K562 (cell line): ENCODE measurements around the gene TMCO1. TPM values are rescaled to one million over a fixed set of nuclear protein-coding genes. Genes with fewer than 3 reads are reported as not detected.

Experiments used
- BMI1 ChIP-seq: fragments of 150-350 bp; IDR thresholded peaks from 2 replicates; pipeline ENCODE4 v1.6.1; 2014; ENCODE audit warnings: low read length
- CBX8 ChIP-seq: fragments of 200-600 bp; sonication (generic); IDR thresholded peaks from 2 replicates; pipeline ENCODE4 v1.6.1; 2012; ENCODE audit warnings: borderline replicate concordance, mixed run types, low read depth, mild to moderate bottlenecking, moderate library complexity, mixed read lengths, low read length, control low read depth, inconsistent platforms; ENCODE audit not compliant: poor library complexity, severe bottlenecking; ENCODE audit errors: extremely low read depth
- MYNN ChIP-seq, 2 experiments: sonication (generic); formaldehyde crosslinking in 1 of 2; IDR thresholded peaks; 2 replicates each; pipeline versions ENCODE4 v1.5.0 to v1.6.1; 2016 to 2020; ENCODE audit warnings: antibody characterized with exemption in 1 of 2, missing genetic modification reagents in 1 of 2
- NFRKB ChIP-seq: fragments of 450-650 bp; IDR thresholded peaks from 2 replicates; pipeline ENCODE4 v1.6.1; 2016; ENCODE audit warnings: low read depth
- PTRF ChIP-seq: fragments of 450-650 bp; IDR thresholded peaks from 2 replicates; pipeline ENCODE4 v1.6.1; 2016; ENCODE audit warnings: mild to moderate bottlenecking, missing genetic modification characterization, missing compliant biosample characterization
- RBM22 ChIP-seq: fragments of 200-400 bp; formaldehyde crosslinking; IDR thresholded peaks from 2 replicates; pipeline ENCODE4 v1.6.1; 2018; ENCODE audit warnings: low read length, low read depth; ENCODE audit not compliant: poor library complexity, severe bottlenecking
- SNIP1 ChIP-seq: fragments of 450-650 bp; IDR thresholded peaks from 2 replicates; pipeline ENCODE4 v1.7.1; 2017; ENCODE audit warnings: low read depth, mild to moderate bottlenecking
- TAL1 ChIP-seq: fragments of 450-650 bp; IDR thresholded peaks from 2 replicates; pipeline ENCODE4 v1.6.1; 2016; ENCODE audit warnings: mild to moderate bottlenecking
- TCF7L2 ChIP-seq: fragments of 150-350 bp; IDR thresholded peaks from 2 replicates; pipeline ENCODE4 v1.6.1; 2016; ENCODE audit warnings: low read depth, mild to moderate bottlenecking, low read length, moderate library complexity
- TGIF2 ChIP-seq: sonication (generic); formaldehyde crosslinking; IDR thresholded peaks from 2 replicates; pipeline ENCODE4 v1.8.1; 2022; ENCODE audit warnings: mild to moderate bottlenecking, missing genetic modification reagents, moderate library complexity
- THRAP3 ChIP-seq: fragments of 450-650 bp; IDR thresholded peaks from 2 replicates; pipeline ENCODE4 v1.6.1; 2016; ENCODE audit warnings: mild to moderate bottlenecking, inconsistent platforms, borderline replicate concordance
- ZKSCAN3 ChIP-seq: fragments of 250-450 bp; sonication (Bioruptor Pico); IDR thresholded peaks from 2 replicates; pipeline ENCODE4 v1.4.0; 2020
- polyA plus RNA-seq, 8 experiments: library from polyadenylated mRNA; depleted of rRNA in 4 of 8; stranded (reverse) in 5 of 8; unstranded in 3 of 8; fragments of >200 nt; fragmentation: Nextera tagmentation in 2 of 8; fragmentation: Illumina TruSeq in 1 of 8; extraction: Ambion mirVana in 2 of 8; extraction: Trizol in 1 of 8; gene quantifications; 2 replicates each; pipeline versions ENCODE4 v1.2.1 to v1.2.3, GENCODE V29; 2011 to 2014; ENCODE audit warnings: inconsistent platforms in 1 of 8, missing spikeins in 1 of 8
- total RNA-seq, 7 experiments: library from RNA; depleted of rRNA in 6 of 7; stranded (reverse); fragments of >200 nt in 6 of 7; fragmentation: Illumina TruSeq in 2 of 7; extraction: Trizol in 2 of 7; gene quantifications; 2 replicates each; pipeline versions ENCODE4 v1.2.1 to v1.2.3, GENCODE V29; 2011 to 2021; ENCODE audit warnings: low replicate concordance in 1 of 7
- TF ChIP-seq, protein P1 (sequence below): sonication (generic); formaldehyde crosslinking; IDR thresholded peaks from 2 replicates; pipeline ENCODE4 v1.9.0; 2022; ENCODE audit warnings: mild to moderate bottlenecking, missing genetic modification reagents
- TF ChIP-seq, protein P2 (sequence below): fragments of 450-650 bp; formaldehyde crosslinking; IDR thresholded peaks from 2 replicates; pipeline ENCODE4 v1.4.0; 2020; ENCODE audit warnings: mild to moderate bottlenecking, moderate library complexity
- TF ChIP-seq, protein P3 (sequence below): IDR thresholded peaks from 2 replicates; pipeline ENCODE4 v1.6.1; 2011; ENCODE audit warnings: borderline replicate concordance, low read depth, mild to moderate bottlenecking, moderate library complexity, low read length; ENCODE audit not compliant: insufficient read depth, poor library complexity, severe bottlenecking
- TF ChIP-seq, protein P4 (sequence below): fragments of 450-650 bp; IDR thresholded peaks from 2 replicates; pipeline ENCODE4 v1.7.1; 2018; ENCODE audit warnings: mild to moderate bottlenecking, low read depth; ENCODE audit not compliant: partially characterized antibody
- TF ChIP-seq, protein P5 (sequence below), 2 experiments: IDR thresholded peaks; 2 replicates each; pipeline ENCODE4 v1.6.1; 2012; ENCODE audit warnings: improper control_type of control experiment in 2 of 2, low read depth in 2 of 2, low read length in 2 of 2, borderline replicate concordance in 1 of 2

The TMCO1 gene
- total and polyA plus RNA-seq, 9 of the 15 experiments (the other 6 are each of a cell fraction or from before 2014, with no cell fraction given) = 69.3 to 561 (median 175) TPM

DNA sequence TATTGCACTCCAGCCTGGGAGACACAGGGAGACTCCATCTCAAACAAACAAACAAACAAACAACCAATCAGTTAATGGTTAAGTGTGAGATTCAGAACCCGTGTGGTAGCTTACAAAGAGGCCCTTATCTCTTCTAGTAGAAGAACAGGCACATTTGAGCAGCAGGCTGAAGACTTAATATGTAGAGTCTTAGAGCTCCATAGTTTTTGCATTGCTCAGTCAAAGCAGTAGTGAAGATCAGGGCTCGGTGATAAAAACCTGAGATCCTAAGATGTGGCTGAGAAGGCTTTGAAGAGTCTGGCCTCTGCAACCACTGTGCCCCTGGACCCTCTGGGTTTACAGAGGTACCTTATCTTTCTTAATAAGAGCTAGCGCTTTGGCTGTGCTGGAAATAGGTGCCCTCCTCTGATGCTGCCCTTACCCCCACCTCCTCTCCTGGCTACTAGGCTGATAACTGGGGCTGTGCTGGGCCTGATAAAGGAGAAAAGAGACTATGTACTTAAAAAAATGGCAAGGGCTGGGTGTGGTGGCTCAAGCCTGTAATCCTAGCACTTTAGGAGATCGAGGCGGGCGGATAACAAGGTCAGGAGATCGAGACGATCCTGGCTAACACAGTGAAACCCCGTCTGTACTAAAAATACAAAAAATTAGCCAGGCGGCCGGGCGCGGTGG is 48.3 kb upstream of the TMCO1 start (continued):
- TF ChIP-seq, protein P1, sequence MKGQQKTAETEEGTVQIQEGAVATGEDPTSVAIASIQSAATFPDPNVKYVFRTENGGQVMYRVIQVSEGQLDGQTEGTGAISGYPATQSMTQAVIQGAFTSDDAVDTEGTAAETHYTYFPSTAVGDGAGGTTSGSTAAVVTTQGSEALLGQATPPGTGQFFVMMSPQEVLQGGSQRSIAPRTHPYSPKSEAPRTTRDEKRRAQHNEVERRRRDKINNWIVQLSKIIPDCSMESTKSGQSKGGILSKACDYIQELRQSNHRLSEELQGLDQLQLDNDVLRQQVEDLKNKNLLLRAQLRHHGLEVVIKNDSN = no peak
- TF ChIP-seq SNIP1 (no peak), TGIF2 (CRISPR knock-in tag) (no peak), THRAP3 (no peak), ZKSCAN3 (CRISPR knock-in tag) (no peak), RBM22 (no peak), CBX8 (no peak), MYNN (IDR thresholded peaks at IDR 0.05) (peak; percentile 90), MYNN (CRISPR knock-in tag; IDR thresholded peaks at IDR 0.05) (no peak), PTRF (tag) (no peak), TAL1 (peak; percentile 86), NFRKB (no peak), BMI1 (no peak), TCF7L2 (no peak)
- TF ChIP-seq, protein P2, sequence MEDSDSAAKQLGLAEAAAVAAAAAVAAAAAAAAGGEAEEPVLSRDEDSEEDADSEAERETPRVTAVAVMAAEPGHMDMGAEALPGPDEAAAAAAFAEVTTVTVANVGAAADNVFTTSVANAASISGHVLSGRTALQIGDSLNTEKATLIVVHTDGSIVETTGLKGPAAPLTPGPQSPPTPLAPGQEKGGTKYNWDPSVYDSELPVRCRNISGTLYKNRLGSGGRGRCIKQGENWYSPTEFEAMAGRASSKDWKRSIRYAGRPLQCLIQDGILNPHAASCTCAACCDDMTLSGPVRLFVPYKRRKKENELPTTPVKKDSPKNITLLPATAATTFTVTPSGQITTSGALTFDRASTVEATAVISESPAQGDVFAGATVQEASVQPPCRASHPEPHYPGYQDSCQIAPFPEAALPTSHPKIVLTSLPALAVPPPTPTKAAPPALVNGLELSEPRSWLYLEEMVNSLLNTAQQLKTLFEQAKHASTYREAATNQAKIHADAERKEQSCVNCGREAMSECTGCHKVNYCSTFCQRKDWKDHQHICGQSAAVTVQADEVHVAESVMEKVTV (CRISPR knock-in tag) = no peak
- TF ChIP-seq, protein P3, sequence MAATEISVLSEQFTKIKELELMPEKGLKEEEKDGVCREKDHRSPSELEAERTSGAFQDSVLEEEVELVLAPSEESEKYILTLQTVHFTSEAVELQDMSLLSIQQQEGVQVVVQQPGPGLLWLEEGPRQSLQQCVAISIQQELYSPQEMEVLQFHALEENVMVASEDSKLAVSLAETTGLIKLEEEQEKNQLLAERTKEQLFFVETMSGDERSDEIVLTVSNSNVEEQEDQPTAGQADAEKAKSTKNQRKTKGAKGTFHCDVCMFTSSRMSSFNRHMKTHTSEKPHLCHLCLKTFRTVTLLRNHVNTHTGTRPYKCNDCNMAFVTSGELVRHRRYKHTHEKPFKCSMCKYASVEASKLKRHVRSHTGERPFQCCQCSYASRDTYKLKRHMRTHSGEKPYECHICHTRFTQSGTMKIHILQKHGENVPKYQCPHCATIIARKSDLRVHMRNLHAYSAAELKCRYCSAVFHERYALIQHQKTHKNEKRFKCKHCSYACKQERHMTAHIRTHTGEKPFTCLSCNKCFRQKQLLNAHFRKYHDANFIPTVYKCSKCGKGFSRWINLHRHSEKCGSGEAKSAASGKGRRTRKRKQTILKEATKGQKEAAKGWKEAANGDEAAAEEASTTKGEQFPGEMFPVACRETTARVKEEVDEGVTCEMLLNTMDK = no peak
- TF ChIP-seq, protein P4, sequence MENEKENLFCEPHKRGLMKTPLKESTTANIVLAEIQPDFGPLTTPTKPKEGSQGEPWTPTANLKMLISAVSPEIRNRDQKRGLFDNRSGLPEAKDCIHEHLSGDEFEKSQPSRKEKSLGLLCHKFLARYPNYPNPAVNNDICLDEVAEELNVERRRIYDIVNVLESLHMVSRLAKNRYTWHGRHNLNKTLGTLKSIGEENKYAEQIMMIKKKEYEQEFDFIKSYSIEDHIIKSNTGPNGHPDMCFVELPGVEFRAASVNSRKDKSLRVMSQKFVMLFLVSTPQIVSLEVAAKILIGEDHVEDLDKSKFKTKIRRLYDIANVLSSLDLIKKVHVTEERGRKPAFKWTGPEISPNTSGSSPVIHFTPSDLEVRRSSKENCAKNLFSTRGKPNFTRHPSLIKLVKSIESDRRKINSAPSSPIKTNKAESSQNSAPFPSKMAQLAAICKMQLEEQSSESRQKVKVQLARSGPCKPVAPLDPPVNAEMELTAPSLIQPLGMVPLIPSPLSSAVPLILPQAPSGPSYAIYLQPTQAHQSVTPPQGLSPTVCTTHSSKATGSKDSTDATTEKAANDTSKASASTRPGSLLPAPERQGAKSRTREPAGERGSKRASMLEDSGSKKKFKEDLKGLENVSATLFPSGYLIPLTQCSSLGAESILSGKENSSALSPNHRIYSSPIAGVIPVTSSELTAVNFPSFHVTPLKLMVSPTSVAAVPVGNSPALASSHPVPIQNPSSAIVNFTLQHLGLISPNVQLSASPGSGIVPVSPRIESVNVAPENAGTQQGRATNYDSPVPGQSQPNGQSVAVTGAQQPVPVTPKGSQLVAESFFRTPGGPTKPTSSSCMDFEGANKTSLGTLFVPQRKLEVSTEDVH = no peak
- TF ChIP-seq, protein P5, sequence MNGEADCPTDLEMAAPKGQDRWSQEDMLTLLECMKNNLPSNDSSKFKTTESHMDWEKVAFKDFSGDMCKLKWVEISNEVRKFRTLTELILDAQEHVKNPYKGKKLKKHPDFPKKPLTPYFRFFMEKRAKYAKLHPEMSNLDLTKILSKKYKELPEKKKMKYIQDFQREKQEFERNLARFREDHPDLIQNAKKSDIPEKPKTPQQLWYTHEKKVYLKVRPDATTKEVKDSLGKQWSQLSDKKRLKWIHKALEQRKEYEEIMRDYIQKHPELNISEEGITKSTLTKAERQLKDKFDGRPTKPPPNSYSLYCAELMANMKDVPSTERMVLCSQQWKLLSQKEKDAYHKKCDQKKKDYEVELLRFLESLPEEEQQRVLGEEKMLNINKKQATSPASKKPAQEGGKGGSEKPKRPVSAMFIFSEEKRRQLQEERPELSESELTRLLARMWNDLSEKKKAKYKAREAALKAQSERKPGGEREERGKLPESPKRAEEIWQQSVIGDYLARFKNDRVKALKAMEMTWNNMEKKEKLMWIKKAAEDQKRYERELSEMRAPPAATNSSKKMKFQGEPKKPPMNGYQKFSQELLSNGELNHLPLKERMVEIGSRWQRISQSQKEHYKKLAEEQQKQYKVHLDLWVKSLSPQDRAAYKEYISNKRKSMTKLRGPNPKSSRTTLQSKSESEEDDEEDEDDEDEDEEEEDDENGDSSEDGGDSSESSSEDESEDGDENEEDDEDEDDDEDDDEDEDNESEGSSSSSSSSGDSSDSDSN (IDR thresholded peaks at IDR 0.05; ENCODE audit: borderline replicate concordance in 1 of 2, low read depth in 2 of 2, low read length in 2 of 2) = no peak
